ENCODE measurements around the gene DNAJB14. TPM values are rescaled to one million over a fixed set of nuclear protein-coding genes. Genes with fewer than 3 reads are reported as not detected.

Gene DNAJB14
- total RNA-seq, 1 experiment from 2014 or later, result 18.9 TPM

DNA sequence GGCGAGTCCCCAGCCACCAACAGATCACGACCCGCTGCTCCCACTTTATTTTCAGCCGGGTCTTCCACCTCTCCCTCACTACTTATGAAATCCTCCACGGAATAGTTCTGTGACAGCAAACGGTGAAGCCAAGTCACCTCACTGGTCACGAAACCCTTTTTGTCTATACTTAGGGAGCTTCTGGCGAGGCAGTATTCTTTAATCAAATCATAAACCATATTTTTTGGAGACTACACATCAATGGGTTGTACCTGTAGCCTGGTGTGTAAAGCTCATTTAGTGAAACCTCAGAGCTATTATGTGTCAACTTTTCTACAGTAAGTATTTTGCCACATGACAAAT lies 4.5 kb upstream of the DNAJB14 start:
- peaks cover 30% of the 10 kb centered on the region for H3K79me2 ChIP-seq (ENCODE audit: low read length)
- BruUV-seq (replicated peaks), result TSS peak; percentile 50
- H3K9me2 ChIP-seq (replicated peaks; ENCODE audit: low read length), result no peaks in the 10 kb centered on the region
- peak overlapping the region; percentile 58 for H3K9ac ChIP-seq (ENCODE audit: low read length)
- no peaks in the 10 kb centered on the region for H3K27me3 ChIP-seq (ENCODE audit: low read length)
- ATAC-seq, result no peak
- H3K4me1 ChIP-seq (ENCODE audit: insufficient read depth, low read length), result peaks cover 23% of the 10 kb centered on the region
- ChIA-PET POLR2A (ENCODE audit: unreplicated experiment) (no interaction called here), CTCF (no interaction called here)
- H3K27ac ChIP-seq (ENCODE audit: low read length), result no peak overlapping the region
- H3K36me3 ChIP-seq (ENCODE audit: low read depth, low read length), result peaks cover 12% of the 10 kb centered on the region
- DNase-seq, result no peak
- peak overlapping the region; percentile 89 for H2AFZ ChIP-seq (ENCODE audit: low read length)
- peak overlapping the region; percentile 96 for H3K4me3 ChIP-seq (ENCODE audit: low read length)
- H4K20me1 ChIP-seq (ENCODE audit: low read length), result peaks cover 14% of the 10 kb centered on the region
- H3K4me2 ChIP-seq (ENCODE audit: low read length), result peak overlapping the region; percentile 80
- intact Hi-C loops (cut with micrococcal nuclease), result loop anchor here (5.0 kb wide), 1 partner anchor 46 kb away; no protein-coding TSS in a partner anchor
- H3K9me3 ChIP-seq (ENCODE audit: low read length), result no peaks in the 10 kb centered on the region
- TF ChIP-seq, protein P1, sequence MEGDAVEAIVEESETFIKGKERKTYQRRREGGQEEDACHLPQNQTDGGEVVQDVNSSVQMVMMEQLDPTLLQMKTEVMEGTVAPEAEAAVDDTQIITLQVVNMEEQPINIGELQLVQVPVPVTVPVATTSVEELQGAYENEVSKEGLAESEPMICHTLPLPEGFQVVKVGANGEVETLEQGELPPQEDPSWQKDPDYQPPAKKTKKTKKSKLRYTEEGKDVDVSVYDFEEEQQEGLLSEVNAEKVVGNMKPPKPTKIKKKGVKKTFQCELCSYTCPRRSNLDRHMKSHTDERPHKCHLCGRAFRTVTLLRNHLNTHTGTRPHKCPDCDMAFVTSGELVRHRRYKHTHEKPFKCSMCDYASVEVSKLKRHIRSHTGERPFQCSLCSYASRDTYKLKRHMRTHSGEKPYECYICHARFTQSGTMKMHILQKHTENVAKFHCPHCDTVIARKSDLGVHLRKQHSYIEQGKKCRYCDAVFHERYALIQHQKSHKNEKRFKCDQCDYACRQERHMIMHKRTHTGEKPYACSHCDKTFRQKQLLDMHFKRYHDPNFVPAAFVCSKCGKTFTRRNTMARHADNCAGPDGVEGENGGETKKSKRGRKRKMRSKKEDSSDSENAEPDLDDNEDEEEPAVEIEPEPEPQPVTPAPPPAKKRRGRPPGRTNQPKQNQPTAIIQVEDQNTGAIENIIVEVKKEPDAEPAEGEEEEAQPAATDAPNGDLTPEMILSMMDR (conservative IDR thresholded peaks at IDR 0.05; ENCODE audit: low read depth, low read length), result no peak
- TF ChIP-seq EZH2phosphoT487 (IDR thresholded peaks at IDR 0.05; ENCODE audit: borderline replicate concordance, low read length) (no peak), EZH2 (IDR thresholded peaks at IDR 0.05; ENCODE audit: low read length, unreplicated experiment) (no peak)
- no peaks in the 10 kb centered on the region for H3F3A ChIP-seq (ENCODE audit: low read length, unreplicated experiment)

DNA sequence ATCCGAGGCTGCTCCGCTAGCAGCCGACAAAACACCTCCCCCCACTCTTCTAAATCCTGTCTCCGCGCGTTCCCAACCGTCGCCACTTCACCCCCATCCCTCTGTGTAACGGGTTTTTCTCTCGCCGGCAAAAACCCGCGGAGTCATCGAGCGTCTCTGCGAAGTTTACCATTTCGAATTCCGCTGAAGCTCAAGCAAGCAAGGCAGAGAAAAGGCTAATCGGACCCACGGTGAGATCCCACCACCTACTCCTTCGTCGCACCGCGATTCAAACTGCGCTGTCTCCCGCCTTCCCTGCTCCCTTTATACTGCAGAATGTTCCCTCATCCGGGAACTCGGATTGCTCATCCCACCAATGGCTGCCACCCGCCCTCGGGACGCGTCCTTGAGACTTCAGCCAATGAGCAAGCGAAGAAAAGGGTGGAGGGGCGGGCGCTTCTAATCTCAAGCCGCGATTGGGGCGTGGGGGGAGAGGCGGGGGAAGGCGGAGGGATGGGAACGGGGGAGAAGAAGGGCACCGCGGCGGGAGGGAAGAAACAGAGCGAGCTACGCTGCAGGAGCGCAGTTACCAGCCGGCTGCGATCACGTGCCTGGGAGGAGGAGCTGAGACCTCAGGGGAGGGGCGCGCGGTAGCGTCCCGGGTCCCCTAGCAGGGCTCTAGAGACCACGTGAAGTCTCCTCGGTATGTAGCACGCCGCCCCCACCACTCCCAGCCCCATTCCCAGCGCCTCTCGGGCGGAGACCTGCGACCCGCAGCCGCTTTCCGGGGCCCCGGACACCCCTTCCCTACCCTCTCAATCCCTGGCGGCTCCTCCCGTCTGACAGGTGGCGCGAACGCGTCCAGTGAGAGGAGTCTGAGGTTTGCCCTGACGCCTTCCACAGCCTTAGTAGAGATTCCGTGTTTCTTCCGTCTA lies 3.8 kb upstream of the DNAJB14 start, which contains the start of gene H2AZ1:
H2AZ1 (minus strand) TSS at position 277 of the 914 bp plus-strand sequence; CDS start at position 172, 105 bp downstream.
- intact Hi-C loops (cut with micrococcal nuclease), result loop anchor here (2.0 to 5.0 kb wide), 5 partner anchors 47 to 385 kb away; partner anchors contain the start of genes DAPP1 and TRMT10A
- peak within 1 kb of the TSS; percentile 89 for H2AFZ ChIP-seq (ENCODE audit: low read length)
- peaks cover 36% of the 10 kb centered on the region for H3K79me2 ChIP-seq (ENCODE audit: low read length)
- H3K27ac ChIP-seq (ENCODE audit: low read length), result peak within 1 kb of the TSS; percentile 63
- H4K20me1 ChIP-seq (ENCODE audit: low read length), result peaks cover 17% of the 10 kb centered on the region
- H3K4me1 ChIP-seq (ENCODE audit: insufficient read depth, low read length), result peaks cover 26% of the 10 kb centered on the region
- H3K9me3 ChIP-seq (ENCODE audit: low read length), result no peaks in the 10 kb centered on the region
- H3K4me2 ChIP-seq (ENCODE audit: low read length), result peak within 1 kb of the TSS; percentile 100
- no peaks in the 10 kb centered on the region for H3K9me2 ChIP-seq (replicated peaks; ENCODE audit: low read length)
- peak; percentile 64 for ATAC-seq
- TF ChIP-seq EZH2phosphoT487 (IDR thresholded peaks at IDR 0.05; ENCODE audit: borderline replicate concordance, low read length) (no peak), EZH2 (IDR thresholded peaks at IDR 0.05; ENCODE audit: low read length, unreplicated experiment) (no peak)
- TF ChIP-seq, protein P1 (conservative IDR thresholded peaks at IDR 0.05; ENCODE audit: low read depth, low read length), result no peak
- no TSS peak for BruUV-seq (replicated peaks)
- peak within 1 kb of the TSS; percentile 96 for H3K4me3 ChIP-seq (ENCODE audit: low read length)
- H3K27me3 ChIP-seq (ENCODE audit: low read length), result no peaks in the 10 kb centered on the region
- CTCF ChIA-PET, result no interaction called here
- DNase-seq, result peak; percentile 95
- no peaks in the 10 kb centered on the region for H3F3A ChIP-seq (ENCODE audit: low read length, unreplicated experiment)
- POLR2A ChIA-PET (ENCODE audit: unreplicated experiment), result no interaction called here
- peak within 1 kb of the TSS; percentile 94 for H3K9ac ChIP-seq (ENCODE audit: low read length)
- H3K36me3 ChIP-seq (ENCODE audit: low read depth, low read length), result peaks cover 12% of the 10 kb centered on the region
